K562 (cell line): ENCODE measurements around the gene KLRF1. TPM values are rescaled to one million over a fixed set of nuclear protein-coding genes. Genes with fewer than 3 reads are reported as not detected.

Source experiments
- ATAC-seq: fragments of 200-7000 bp; cut with Tn5 transposase; 3 replicates; pipeline ENCODE4 v1.9.1; 2020; ENCODE audit warnings: moderate library complexity
- BruUV-seq: library from RNA; stranded (reverse); fragments of 400-500 nt; replicated peaks from 2 replicates; lab custom pipeline; 2021; lab: Mats Ljungman, UMichigan
- CTCF ChIA-PET: fragments of 300-600 bp; formaldehyde crosslinking; extraction: SDS; loops from one replicate; lab custom pipeline; 2021; ENCODE audit warnings: low intra/inter-chr PET ratio; lab: Yijun Ruan, JAX
- POLR2A ChIA-PET: fragments of 300-600, 350-650 bp; sonication (Branson Sonifier 250); formaldehyde crosslinking; extraction: SDS; loops from one replicate; lab custom pipeline; 2021; ENCODE audit warnings: antibody characterized with exemption, inconsistent platforms; lab: Yijun Ruan, JAX
- DNase-seq, 4 experiments: peaks; one replicate each; pipeline versions ENCODE4 v3.0.0 to v3.0.0-alpha.2; 2011 to 2018; ENCODE audit warnings: low spot score in 3 of 4, mixed read lengths in 3 of 4; ENCODE audit errors: extremely low read depth in 1 of 4
- FAIRE-seq: peaks from 2 replicates; lab custom pipeline; 2011; peaks lifted over from hg19 to GRCh38; lab: Jason Lieb, UNC
- H2AFZ ChIP-seq: 2 replicates; pipeline ENCODE4 v1.6.0; 2011; ENCODE audit warnings: low read depth, low read length, control low read depth, inconsistent platforms
- H3K27ac ChIP-seq: fragments of 200-600 bp; 3 replicates; pipeline ENCODE4 v1.8.0; 2011; ENCODE audit warnings: low read depth, mild to moderate bottlenecking, control low read depth, inconsistent platforms, low read length, moderate library complexity, mixed read lengths; ENCODE audit errors: extremely low read depth
- H3K27me3 ChIP-seq, 2 experiments: fragments of 300-600 bp in 1 of 2; 2 replicates in 1 of 2; 3 replicates in 1 of 2; pipeline versions ENCODE4 v1.6.0 to v1.8.0; 2011; ENCODE audit warnings: inconsistent platforms in 2 of 2, low read length in 2 of 2, mild to moderate bottlenecking in 1 of 2, mixed read lengths in 1 of 2, moderate library complexity in 1 of 2; ENCODE audit not compliant: control insufficient read depth in 2 of 2, insufficient read depth in 2 of 2
- H3K36me3 ChIP-seq: fragments of 300-600 bp; 3 replicates; pipeline ENCODE4 v1.8.0; 2011; ENCODE audit warnings: mild to moderate bottlenecking, low read length, inconsistent platforms; ENCODE audit not compliant: control insufficient read depth, insufficient read depth
- H3K4me1 ChIP-seq, 2 experiments: fragments of 200-600 bp in 1 of 2; replicated peaks in 1 of 2; 2 replicates in 1 of 2; 3 replicates in 1 of 2; pipeline versions ENCODE4 v1.5.1 to v1.8.0; 2011; ENCODE audit warnings: inconsistent platforms in 2 of 2, low read length in 2 of 2, mild to moderate bottlenecking in 1 of 2, mixed read lengths in 1 of 2, moderate library complexity in 1 of 2; ENCODE audit not compliant: control insufficient read depth in 2 of 2, insufficient read depth in 2 of 2
- H3K4me2 ChIP-seq: 2 replicates; pipeline ENCODE4 v1.6.1; 2011; ENCODE audit warnings: low read length, control low read depth, inconsistent platforms, mixed read lengths; ENCODE audit not compliant: insufficient read depth
- H3K4me3 ChIP-seq: fragments of 200-600 bp; sonication (generic), shearing (Covaris generic); 2 replicates; pipeline ENCODE4 v1.5.1; 2016; ENCODE audit warnings: control low read depth, inconsistent platforms
- H3K79me2 ChIP-seq: fragments of 200-600 bp; 3 replicates; pipeline ENCODE4 v1.8.0; 2011; ENCODE audit warnings: low read length, inconsistent platforms; ENCODE audit not compliant: control insufficient read depth, insufficient read depth
- H3K9ac ChIP-seq, 2 experiments: 2 replicates each; pipeline versions ENCODE4 v1.6.0 to v1.6.1; 2011; ENCODE audit warnings: low read depth in 2 of 2, low read length in 2 of 2, control low read depth in 1 of 2, inconsistent platforms in 1 of 2, mild to moderate bottlenecking in 1 of 2, mixed read lengths in 1 of 2; ENCODE audit not compliant: insufficient read depth in 1 of 2
- H3K9me1 ChIP-seq: one replicate; pipeline ENCODE4 v1.6.0; 2011; ENCODE audit warnings: inconsistent platforms, mild to moderate bottlenecking, low read length, moderate library complexity; ENCODE audit not compliant: control insufficient read depth, insufficient read depth
- H3K9me3 ChIP-seq: replicated peaks from 2 replicates; pipeline ENCODE4 v1.5.1; 2011; ENCODE audit warnings: low read depth, low read length, inconsistent platforms; ENCODE audit not compliant: control insufficient read depth, insufficient read depth
- H4K20me1 ChIP-seq: replicated peaks from 2 replicates; pipeline ENCODE4 v1.6.1; 2011; ENCODE audit warnings: low read length, inconsistent platforms, mixed read lengths; ENCODE audit not compliant: control insufficient read depth, insufficient read depth
- C11orf30 ChIP-seq: fragments of 450-650 bp; IDR thresholded peaks from 2 replicates; pipeline ENCODE4 v1.6.1; 2016; ENCODE audit warnings: low read depth, mild to moderate bottlenecking
- MAFG ChIP-seq: fragments of 450-650 bp; conservative IDR thresholded peaks from 2 replicates; pipeline ENCODE4 v1.6.1; 2016; ENCODE audit warnings: missing genetic modification characterization, missing compliant biosample characterization
- SMARCB1 ChIP-seq: IDR thresholded peaks from 2 replicates; pipeline ENCODE4 v1.6.1; 2011; ENCODE audit warnings: improper control_type of control experiment, low read depth; ENCODE audit not compliant: insufficient read length
- ZNF280A ChIP-seq: fragments of 450-650 bp; IDR thresholded peaks from 2 replicates; pipeline ENCODE4 v1.6.1; 2018; ENCODE audit warnings: mild to moderate bottlenecking, low read depth; ENCODE audit not compliant: partially characterized antibody
- ZNF316 ChIP-seq: fragments of 450-650 bp; IDR thresholded peaks from 2 replicates; pipeline ENCODE4 v1.6.1; 2016
- WGBS: fragments of 100-300 bp; shearing (Covaris generic); methylation state at CpG from one replicate; pipeline ENCODE4 v1.1.6; 2016; ENCODE audit warnings: low coverage, mixed read lengths; ENCODE audit not compliant: insufficient coverage; ENCODE audit errors: missing lambda C conversion rate; 5-methylcytosine and 5-hydroxymethylcytosine counted together
- in situ Hi-C: fragments of 300-500 bp; cut with MboI; formaldehyde crosslinking; loops from 4 replicates; pipeline ENCODE4 v1.15.0; 2018; ENCODE audit warnings: inconsistent platforms, mixed read lengths
- intact Hi-C: fragments of 100-400 bp; cut with micrococcal nuclease; formaldehyde crosslinking; loops from 2 replicates; pipeline ENCODE4 v1.14.2; 2022
- polyA plus RNA-seq, 8 experiments: library from polyadenylated mRNA; depleted of rRNA in 4 of 8; stranded (reverse) in 5 of 8; unstranded in 3 of 8; fragments of >200 nt; fragmentation: Nextera tagmentation in 2 of 8; fragmentation: Illumina TruSeq in 1 of 8; extraction: Ambion mirVana in 2 of 8; extraction: Trizol in 1 of 8; gene quantifications; 2 replicates each; pipeline versions ENCODE4 v1.2.1 to v1.2.3, GENCODE V29; 2011 to 2014; ENCODE audit warnings: inconsistent platforms in 1 of 8, missing spikeins in 1 of 8
- total RNA-seq, 7 experiments: library from RNA; depleted of rRNA in 6 of 7; stranded (reverse); fragments of >200 nt in 6 of 7; fragmentation: Illumina TruSeq in 2 of 7; extraction: Trizol in 2 of 7; gene quantifications; 2 replicates each; pipeline versions ENCODE4 v1.2.1 to v1.2.3, GENCODE V29; 2011 to 2021; ENCODE audit warnings: low replicate concordance in 1 of 7

KLRF1 gene
- total and polyA plus RNA-seq, 9 of the 15 experiments (the other 6 are each of a cell fraction or from before 2014, with no cell fraction given): 0.48 to 1.8 (median 1.1) TPM

- H4K20me1 ChIP-seq: no peaks in the 10 kb centered on the region
- TSS peak; percentile 27 for BruUV-seq
- peak overlapping the region; percentile 63 for H3K4me2 ChIP-seq
- no peaks in the 10 kb centered on the region for H3K36me3 ChIP-seq
- WGBS: 6% methylated on average over 4 of the region's 4 CpGs
- FAIRE-seq: no peak
- H3K9ac ChIP-seq: peak overlapping the region in 1 of 2 experiments; percentile 57; a peak in 2 of 4 replicates
- POLR2A ChIA-PET: interaction anchor here (0.6 to 1.5 kb wide), 3 partner anchors 9 to 839 kb away, joined by 3 to 4 read pairs (median 3); no protein-coding TSS in a partner anchor
- CTCF ChIA-PET: no interaction called here
- no peaks in the 10 kb centered on the region for H3K9me3 ChIP-seq
- peak overlapping the region; percentile 64 for H2AFZ ChIP-seq
- TF ChIP-seq C11orf30: peak; percentile 30; the same call in 1 of the 2 replicates
- peak; percentile 28; the same call in 1 of the 2 replicates for TF ChIP-seq MAFG (tag)
- TF ChIP-seq ZNF280A: no peak
- no peak for TF ChIP-seq SMARCB1
- peak; percentile 52 for TF ChIP-seq ZNF316
- H3K4me1 ChIP-seq: no peaks in the 10 kb centered on the region; a peak in 1 of 5 replicates
- intact Hi-C loops: no loop called here
- DNase-seq: no peak
- in situ Hi-C loops: no loop called here
- no peaks in the 10 kb centered on the region for H3K27me3 ChIP-seq
- peak; percentile 54 for ATAC-seq
- H3K4me3 ChIP-seq: peak overlapping the region; percentile 20; the same call in 1 of the 2 replicates
- no peaks in the 10 kb centered on the region for H3K79me2 ChIP-seq
- peak overlapping the region; percentile 58 for H3K27ac ChIP-seq
- H3K9me1 ChIP-seq: no peaks in the 10 kb centered on the region
These were observed 39.6 kb downstream of the KLRF1 start for GRCh38 chr12:9866860-9867269.
